ENCODE results near the gene FKBP2.
"Not testable (repeated sequence)": the region's sequence is repeated elsewhere in the genome, so short reads cannot be mapped to it uniquely, and the experiment has no call there.

FKBP2 gene

GRCh38 chr11:64234647-64235379 lies 6.1 kb upstream of the FKBP2 start:
- DNase-seq: peak in 1 of 2 donors; percentile 47

- DNase-seq: no peak
Measured at GRCh38 chr11:64235437-64236161, 5.3 kb upstream of the FKBP2 start.

- no peak for DNase-seq
Measured at GRCh38 chr11:64237484-64237951, 3.4 kb upstream of the FKBP2 start.

- DNase-seq: no peak
Measured at GRCh38 chr11:64238076-64238475, 2.8 kb upstream of the FKBP2 start.

- DNase-seq: peak; percentile 67 to 69
Measured at GRCh38 chr11:64238999-64239398, 1.9 kb upstream of the FKBP2 start.

GRCh38 chr11:64239662-64240434 lies 1.0 kb upstream of the FKBP2 start:
- DNase-seq: peak; percentile 96 to 98

- DNase-seq: peak; percentile 100
Measured at GRCh38 chr11:64241241-64241490, 271 bp downstream of the FKBP2 start.

- peak in 1 of 2 donors; percentile 67 for DNase-seq
Measured at GRCh38 chr11:64241491-64242374, 838 bp downstream of the FKBP2 start.

GRCh38 chr11:64243236-64243854 lies 2.5 kb downstream of the FKBP2 start:
- DNase-seq: no peak

- no peak for DNase-seq
Measured at GRCh38 chr11:64244107-64244506, 3.2 kb downstream of the FKBP2 start.

GRCh38 chr11:64244966-64245365 lies 4.1 kb downstream of the FKBP2 start:
- no peak for DNase-seq

GRCh38 chr11:64245401-64245796 lies 4.5 kb downstream of the FKBP2 start:
- no peak for DNase-seq

- peak; percentile 51 to 81 for DNase-seq
Measured at GRCh38 chr11:64245797-64246620, 5.1 kb downstream of the FKBP2 start.

- not testable (repeated sequence) for DNase-seq
Measured at GRCh38 chr11:64246621-64246870, 5.7 kb downstream of the FKBP2 start.

- peak; percentile 81 to 90 for DNase-seq
Measured at GRCh38 chr11:64246871-64247728, 6.2 kb downstream of the FKBP2 start, which contains the start of gene PPP1R14B. Gene PPP1R14B, minus strand, starts transcription at chr11:64246943. Its CDS starts 270 bp downstream, at chr11:64246673.

GRCh38 chr11:64247729-64248531 lies 7.0 kb downstream of the FKBP2 start:
- DNase-seq: no peak

- DNase-seq: no peak
Measured at GRCh38 chr11:64248578-64248977, 7.7 kb downstream of the FKBP2 start.

- DNase-seq: no peak
Measured at GRCh38 chr11:64249038-64249437, 8.1 kb downstream of the FKBP2 start.

Data from inflammatory macrophage (primary cell).